GM12878 (cell line): ENCODE measurements around the gene LRP2BP. TPM values are rescaled to one million over a fixed set of nuclear protein-coding genes. Genes with fewer than 3 reads are reported as not detected.

Experiments used
- ATAC-seq: fragments of 200-7000 bp; cut with Tn5 transposase; 3 replicates; pipeline ENCODE4 v1.9.1; 2020; ENCODE audit warnings: mild to moderate bottlenecking, moderate library complexity
- BruUV-seq: library from RNA; stranded (reverse); fragments of 400-500 nt; replicated peaks from 2 replicates; lab custom pipeline; 2021; lab: Mats Ljungman, UMichigan
- CTCF ChIA-PET: fragments of 300-600 bp; sonication (Branson Sonifier 250); formaldehyde crosslinking; extraction: SDS; loops from one replicate; lab custom pipeline; 2021; ENCODE audit warnings: inconsistent platforms; lab: Yijun Ruan, JAX
- POLR2A ChIA-PET: fragments of 350-600 bp; formaldehyde crosslinking; extraction: SDS; loops from one replicate; lab custom pipeline; 2021; ENCODE audit warnings: inconsistent platforms; lab: Charles Lee
- RAD21 ChIA-PET: fragments of 300-600 bp; sonication (Branson Sonifier 250); formaldehyde crosslinking; loops from one replicate; lab custom pipeline; 2023; ENCODE audit warnings: antibody characterized with exemption; ENCODE audit not compliant: unreplicated experiment; lab: Charles Lee
- SMC1A ChIA-PET: fragments of 300-600 bp; sonication (Branson Sonifier 250); formaldehyde crosslinking; loops from one replicate; lab custom pipeline; 2023; ENCODE audit not compliant: unreplicated experiment, uncharacterized antibody; lab: Charles Lee
- DNase-seq: peaks from one replicate; pipeline ENCODE4 v3.0.0-alpha.2; 2011; ENCODE audit warnings: low read depth, low spot score
- FAIRE-seq: peaks from 3 replicates; lab custom pipeline; 2011; peaks lifted over from hg19 to GRCh38; lab: Jason Lieb, UNC
- H2AFZ ChIP-seq: 2 replicates; pipeline ENCODE4 v1.6.0; 2011; ENCODE audit warnings: low read depth, low read length, control low read depth; ENCODE audit not compliant: control insufficient read depth
- H3K27ac ChIP-seq: 2 replicates; pipeline ENCODE4 v1.5.1; 2011; ENCODE audit warnings: control low read depth; ENCODE audit not compliant: control insufficient read depth, insufficient read depth
- H3K27me3 ChIP-seq, 2 experiments: replicated peaks in 1 of 2; 2 replicates each; pipeline versions ENCODE4 v1.6.0 to v1.6.1; 2011; ENCODE audit warnings: low read length in 1 of 2; ENCODE audit not compliant: control insufficient read depth in 2 of 2, insufficient read depth in 2 of 2
- H3K36me3 ChIP-seq, 2 experiments: 2 replicates each; pipeline ENCODE4 v1.5.1; 2011; ENCODE audit warnings: low read length in 1 of 2; ENCODE audit not compliant: control insufficient read depth in 2 of 2, insufficient read depth in 2 of 2
- H3K4me1 ChIP-seq: 2 replicates; pipeline ENCODE4 v1.6.1; 2011; ENCODE audit warnings: mild to moderate bottlenecking, low read length, moderate library complexity, mixed read lengths; ENCODE audit not compliant: control insufficient read depth, insufficient read depth
- H3K4me2 ChIP-seq: 2 replicates; pipeline ENCODE4 v1.6.0; 2011; ENCODE audit warnings: control low read depth; ENCODE audit not compliant: control insufficient read depth, insufficient read depth
- H3K4me3 ChIP-seq: fragments of 200-600 bp; sonication (generic); 2 replicates; pipeline ENCODE4 v1.5.1; 2016
- H3K79me2 ChIP-seq: 2 replicates; pipeline ENCODE4 v1.6.0; 2011; ENCODE audit warnings: low read length; ENCODE audit not compliant: control insufficient read depth, insufficient read depth
- H3K9ac ChIP-seq: 2 replicates; pipeline ENCODE4 v1.8.0; 2011; ENCODE audit warnings: low read length, control low read depth, mixed read lengths; ENCODE audit not compliant: control insufficient read depth, insufficient read depth
- H3K9me3 ChIP-seq: replicated peaks from 3 replicates; pipeline ENCODE4 v1.5.1; 2011; ENCODE audit warnings: mild to moderate bottlenecking, low read length; ENCODE audit not compliant: control insufficient read depth, insufficient read depth
- H4K20me1 ChIP-seq: 2 replicates; pipeline ENCODE4 v1.6.0; 2011; ENCODE audit not compliant: control insufficient read depth, insufficient read depth
- DPF2 ChIP-seq: fragments of 450-650 bp; IDR thresholded peaks from 2 replicates; pipeline ENCODE4 v1.6.1; 2017; ENCODE audit warnings: mild to moderate bottlenecking
- JUND ChIP-seq: IDR thresholded peaks from 2 replicates; pipeline ENCODE4 v1.6.1; 2012; ENCODE audit warnings: low read depth, mild to moderate bottlenecking, low read length, improper control_type of control experiment, moderate library complexity
- NBN ChIP-seq: fragments of 450-650 bp; IDR thresholded peaks from 2 replicates; pipeline ENCODE4 v1.6.1; 2016
- POLR2A ChIP-seq: IDR thresholded peaks from 2 replicates; pipeline ENCODE4 v1.6.1; 2011; ENCODE audit warnings: low read depth, mild to moderate bottlenecking, low read length
- RAD21 ChIP-seq: IDR thresholded peaks from 2 replicates; pipeline ENCODE4 v1.6.1; 2011; ENCODE audit warnings: mild to moderate bottlenecking, low read depth, low read length, moderate library complexity; ENCODE audit not compliant: insufficient read depth
- TCF12 ChIP-seq: IDR thresholded peaks from 2 replicates; pipeline ENCODE4 v1.6.1; 2011; ENCODE audit warnings: low read depth, mild to moderate bottlenecking, low read length
- WGBS: methylation state at CpG from one replicate; pipeline ENCODE4 v1.1.6; 2016; ENCODE audit warnings: low lambda C conversion rate; ENCODE audit not compliant: insufficient replicate concordance, insufficient coverage; ENCODE audit errors: missing lambda C conversion rate; 5-methylcytosine and 5-hydroxymethylcytosine counted together
- in situ Hi-C: fragments of 300-500 bp; cut with MboI; formaldehyde crosslinking; loops from 9 replicates; pipeline ENCODE4 v1.14.3; 2018; ENCODE audit warnings: mixed read lengths
- intact Hi-C: fragments of 100-400 bp; cut with micrococcal nuclease; formaldehyde crosslinking; loops from one replicate; pipeline ENCODE4 v1.14.2; 2022; ENCODE audit not compliant: unreplicated experiment
- polyA plus RNA-seq, 11 experiments: library from polyadenylated mRNA; depleted of rRNA in 4 of 11; unstranded in 6 of 11; stranded (reverse) in 5 of 11; fragments of >200 nt; fragmentation: Nextera tagmentation in 4 of 11; fragmentation: Illumina TruSeq in 1 of 11; extraction: Ambion mirVana in 4 of 11; extraction: Trizol in 1 of 11; gene quantifications; 1 replicate in 1 of 11; 2 replicates in 10 of 11; pipeline versions ENCODE4 v1.2.1 to v1.2.3, GENCODE V29; 2011 to 2016; ENCODE audit warnings: inconsistent platforms in 2 of 11, missing spikeins in 2 of 11, low read depth in 1 of 11
- total RNA-seq, 4 experiments: library from RNA; depleted of rRNA in 3 of 4; stranded (reverse); fragments of >200 nt in 3 of 4; fragmentation: Illumina TruSeq in 1 of 4; extraction: Trizol in 1 of 4; gene quantifications; 2 replicates each; pipeline versions ENCODE4 v1.2.1 to v1.2.3, GENCODE V29; 2013 to 2021
- TF ChIP-seq, protein P1 (sequence below): fragments of 450-650 bp; IDR thresholded peaks from 2 replicates; pipeline ENCODE4 v1.6.1; 2017; ENCODE audit warnings: low read depth, mild to moderate bottlenecking, moderate library complexity

The LRP2BP gene
- total and polyA plus RNA-seq, 10 of the 15 experiments (the other 5 are each of a cell fraction or from before 2014, with no cell fraction given), result 0.27 to 5.2 (median 1.0) TPM

DNA sequence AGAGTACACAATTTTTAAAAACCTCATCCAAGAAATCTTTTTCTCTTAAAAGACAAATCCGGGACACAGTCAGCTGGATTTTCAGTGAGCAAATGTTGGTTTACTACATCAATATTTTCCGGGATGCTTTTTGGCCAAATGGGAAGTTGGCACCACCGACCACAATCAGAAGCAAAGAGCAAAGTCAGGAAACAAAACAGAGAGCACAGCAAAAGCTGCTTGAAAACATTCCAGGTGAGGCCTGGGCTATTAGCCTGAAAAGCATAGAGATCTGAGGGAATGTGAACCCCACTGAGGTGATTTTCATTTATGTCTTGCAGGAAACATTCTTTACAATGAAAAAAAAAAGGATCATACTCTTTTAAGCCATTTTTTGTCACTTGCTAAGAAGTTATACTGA lies 33.9 kb downstream of the LRP2BP start:
- ChIA-PET SMC1A (interaction anchor here (1.2 to 1.4 kb wide), 2 partner anchors 9 to 54 kb away, joined by 3 to 6 read pairs; no protein-coding TSS in a partner anchor), RAD21 (interaction anchor here (0.5 to 1.2 kb wide), 3 partner anchors 10 to 105 kb away, joined by 3 to 5 read pairs (median 5); no protein-coding TSS in a partner anchor), CTCF (interaction anchor here (1.3 kb wide), 1 partner anchor 10 kb away, joined by 7 read pairs; no protein-coding TSS in a partner anchor), POLR2A (interaction anchor here (0.6 kb wide), 1 partner anchor 49 kb away, joined by 3 read pairs; no protein-coding TSS in a partner anchor)
- Histone ChIP-seq H3K79me2 (no peaks in the 10 kb centered on the region), H3K27ac (peak overlapping the region; percentile 67), H3K9ac (no peak overlapping the region), H3K4me3 (no peak overlapping the region), H3K27me3 (no peaks in the 10 kb centered on the region), H3K4me2 (no peak overlapping the region), H3K4me1 (0 out of 2 replicates have a peak, but pooled peaks cover 4% of the 10 kb centered on the region), H4K20me1 (no peaks in the 10 kb centered on the region), H2AFZ (no peak overlapping the region), H3K36me3 (peaks cover 1 to 32% of the 10 kb centered on the region in 2 experiments; a peak in 3 of 4 replicates), H3K9me3 (no peaks in the 10 kb centered on the region)
- in situ Hi-C loops (no loop called here), intact Hi-C loops (no loop called here)
- WGBS, result 97% methylated on average over 3 of the region's 3 CpGs
- FAIRE-seq, result no peak
- no peak for DNase-seq
- BruUV-seq, result no TSS peak
- ATAC-seq, result no peak
- no peak for TF ChIP-seq RAD21

GRCh38 chr4:185359767-185360446 lies 35.8 kb downstream of the LRP2BP start:
- Histone ChIP-seq H3K4me3 (no peak overlapping the region), H2AFZ (no peak overlapping the region), H3K36me3 (peaks cover 1 to 28% of the 10 kb centered on the region in 2 experiments), H3K9me3 (no peaks in the 10 kb centered on the region), H3K4me1 (0 out of 2 replicates have a peak, but pooled peaks cover 4% of the 10 kb centered on the region), H4K20me1 (no peaks in the 10 kb centered on the region), H3K27ac (no peak overlapping the region), H3K79me2 (no peaks in the 10 kb centered on the region), H3K27me3 (no peaks in the 10 kb centered on the region), H3K4me2 (no peak overlapping the region), H3K9ac (no peak overlapping the region)
- intact Hi-C loops (no loop called here), in situ Hi-C loops (no loop called here)
- no peak for DNase-seq
- SMC1A ChIA-PET, result no interaction called here
- RAD21 ChIA-PET, result no interaction called here
- FAIRE-seq, result no peak
- no peak for TF ChIP-seq DPF2
- no peak for TF ChIP-seq TCF12
- TF ChIP-seq POLR2A, result no peak
- TF ChIP-seq, protein P1, sequence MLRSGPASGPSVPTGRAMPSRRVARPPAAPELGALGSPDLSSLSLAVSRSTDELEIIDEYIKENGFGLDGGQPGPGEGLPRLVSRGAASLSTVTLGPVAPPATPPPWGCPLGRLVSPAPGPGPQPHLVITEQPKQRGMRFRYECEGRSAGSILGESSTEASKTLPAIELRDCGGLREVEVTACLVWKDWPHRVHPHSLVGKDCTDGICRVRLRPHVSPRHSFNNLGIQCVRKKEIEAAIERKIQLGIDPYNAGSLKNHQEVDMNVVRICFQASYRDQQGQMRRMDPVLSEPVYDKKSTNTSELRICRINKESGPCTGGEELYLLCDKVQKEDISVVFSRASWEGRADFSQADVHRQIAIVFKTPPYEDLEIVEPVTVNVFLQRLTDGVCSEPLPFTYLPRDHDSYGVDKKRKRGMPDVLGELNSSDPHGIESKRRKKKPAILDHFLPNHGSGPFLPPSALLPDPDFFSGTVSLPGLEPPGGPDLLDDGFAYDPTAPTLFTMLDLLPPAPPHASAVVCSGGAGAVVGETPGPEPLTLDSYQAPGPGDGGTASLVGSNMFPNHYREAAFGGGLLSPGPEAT, result no peak
- no peak for TF ChIP-seq NBN
- no peak for TF ChIP-seq JUND
- CTCF ChIA-PET, result no interaction called here
- 97% methylated on average over 8 of the region's 8 CpGs for WGBS
- no TSS peak for BruUV-seq
- POLR2A ChIA-PET, result no interaction called here
- no peak for ATAC-seq
